GM12801 (cell line): ENCODE data around the gene STS.

Experiments
- TF ChIP-seq, protein P1 (sequence below): IDR thresholded peaks from one replicate; pipeline ENCODE4 v1.5.1; 2011; ENCODE audit warnings: control low read depth; ENCODE audit not compliant: insufficient read length; ENCODE audit errors: extremely low read depth

Gene STS

GRCh38 chrX:7191681-7192110 is 44.2 kb downstream of the STS start:
- TF ChIP-seq, protein P1, sequence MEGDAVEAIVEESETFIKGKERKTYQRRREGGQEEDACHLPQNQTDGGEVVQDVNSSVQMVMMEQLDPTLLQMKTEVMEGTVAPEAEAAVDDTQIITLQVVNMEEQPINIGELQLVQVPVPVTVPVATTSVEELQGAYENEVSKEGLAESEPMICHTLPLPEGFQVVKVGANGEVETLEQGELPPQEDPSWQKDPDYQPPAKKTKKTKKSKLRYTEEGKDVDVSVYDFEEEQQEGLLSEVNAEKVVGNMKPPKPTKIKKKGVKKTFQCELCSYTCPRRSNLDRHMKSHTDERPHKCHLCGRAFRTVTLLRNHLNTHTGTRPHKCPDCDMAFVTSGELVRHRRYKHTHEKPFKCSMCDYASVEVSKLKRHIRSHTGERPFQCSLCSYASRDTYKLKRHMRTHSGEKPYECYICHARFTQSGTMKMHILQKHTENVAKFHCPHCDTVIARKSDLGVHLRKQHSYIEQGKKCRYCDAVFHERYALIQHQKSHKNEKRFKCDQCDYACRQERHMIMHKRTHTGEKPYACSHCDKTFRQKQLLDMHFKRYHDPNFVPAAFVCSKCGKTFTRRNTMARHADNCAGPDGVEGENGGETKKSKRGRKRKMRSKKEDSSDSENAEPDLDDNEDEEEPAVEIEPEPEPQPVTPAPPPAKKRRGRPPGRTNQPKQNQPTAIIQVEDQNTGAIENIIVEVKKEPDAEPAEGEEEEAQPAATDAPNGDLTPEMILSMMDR = no peak

GRCh38 chrX:7192871-7193270 is 45.4 kb downstream of the STS start:
- TF ChIP-seq, protein P1 = no peak

GRCh38 chrX:7194606-7195005 is 47.1 kb downstream of the STS start:
- TF ChIP-seq, protein P1 = no peak
